Stimulated activated CD8-positive, alpha-beta memory T cell treated with anti-CD3 and anti-CD28 coated beads, Interleukin-7, amount 100 ng/mL, for 1 hour (primary cell): ENCODE data around the gene USP3.

Experiments used
- DNase-seq, 2 donors: peaks; one replicate each; pipeline ENCODE4 v3.0.0-alpha.2; 2020; ENCODE audit warnings: low read depth in 2 of 2

The USP3 gene

GRCh38 chr15:63544258-63545026 is 40.0 kb downstream of the USP3 start:
- DNase-seq: no peak

GRCh38 chr15:63545520-63545919 is 41.1 kb downstream of the USP3 start:
- no peak for DNase-seq

- no peak for DNase-seq
These were observed 47.0 kb downstream of the USP3 start for GRCh38 chr15:63551400-63551799.

- DNase-seq: no peak
These were observed 49.0 kb downstream of the USP3 start for GRCh38 chr15:63553388-63553791.

- no peak for DNase-seq
These were observed 50.0 kb downstream of the USP3 start for GRCh38 chr15:63554337-63554927.

- no peak for DNase-seq
These were observed 51.1 kb downstream of the USP3 start for GRCh38 chr15:63555507-63555906.

GRCh38 chr15:63556246-63556645 is 51.9 kb downstream of the USP3 start:
- no peak for DNase-seq

GRCh38 chr15:63556736-63557135 is 52.3 kb downstream of the USP3 start:
- no peak for DNase-seq

GRCh38 chr15:63559753-63560152 is 55.4 kb downstream of the USP3 start:
- DNase-seq: no peak

GRCh38 chr15:63560741-63561448 is 56.5 kb downstream of the USP3 start:
- DNase-seq: no peak

- no peak for DNase-seq
These were observed 59.7 kb downstream of the USP3 start for GRCh38 chr15:63564093-63564492.

- no peak for DNase-seq
These were observed 61.3 kb downstream of the USP3 start for GRCh38 chr15:63565536-63566186.

- DNase-seq: no peak
These were observed 68.5 kb downstream of the USP3 start for GRCh38 chr15:63572749-63573464.

- DNase-seq: no peak
These were observed 69.1 kb downstream of the USP3 start for GRCh38 chr15:63573533-63573932.

GRCh38 chr15:63575312-63575711 is 70.9 kb downstream of the USP3 start:
- no peak for DNase-seq

- no peak for DNase-seq
These were observed 72.0 kb downstream of the USP3 start for GRCh38 chr15:63576441-63576840.

GRCh38 chr15:63582179-63582578 is 77.8 kb downstream of the USP3 start:
- no peak for DNase-seq

GRCh38 chr15:63582718-63583426 is 78.5 kb downstream of the USP3 start:
- no peak for DNase-seq

- DNase-seq: no peak
These were observed 82.4 kb downstream of the USP3 start for GRCh38 chr15:63586790-63587189.

- no peak for DNase-seq
These were observed 83.1 kb downstream of the USP3 start for GRCh38 chr15:63587527-63587926.

GRCh38 chr15:63588826-63589225 is 84.4 kb downstream of the USP3 start:
- DNase-seq: no peak
